Peyer's patch (tissue), 4 donors: ENCODE measurements around the gene AGBL4.

ENCODE experiments used
- POLR2A ChIP-seq, 2 donors: fragments of 450-650 bp; IDR thresholded peaks; one replicate each; pipeline ENCODE4 v1.5.1; 2017; ENCODE audit warnings: antibody characterized with exemption in 2 of 2, mild to moderate bottlenecking in 2 of 2, moderate library complexity in 2 of 2
- TF ChIP-seq, protein P1 (sequence below), 6 experiments: fragments of 450-650 bp in 4 of 6; fragments of 200-600 bp in 2 of 6; sonication (generic) in 1 of 6; IDR thresholded peaks; one replicate each; pipeline ENCODE4 v1.5.1; 2017 to 2019; ENCODE audit warnings: antibody characterized with exemption in 6 of 6, mild to moderate bottlenecking in 3 of 6, moderate library complexity in 1 of 6

DNA sequence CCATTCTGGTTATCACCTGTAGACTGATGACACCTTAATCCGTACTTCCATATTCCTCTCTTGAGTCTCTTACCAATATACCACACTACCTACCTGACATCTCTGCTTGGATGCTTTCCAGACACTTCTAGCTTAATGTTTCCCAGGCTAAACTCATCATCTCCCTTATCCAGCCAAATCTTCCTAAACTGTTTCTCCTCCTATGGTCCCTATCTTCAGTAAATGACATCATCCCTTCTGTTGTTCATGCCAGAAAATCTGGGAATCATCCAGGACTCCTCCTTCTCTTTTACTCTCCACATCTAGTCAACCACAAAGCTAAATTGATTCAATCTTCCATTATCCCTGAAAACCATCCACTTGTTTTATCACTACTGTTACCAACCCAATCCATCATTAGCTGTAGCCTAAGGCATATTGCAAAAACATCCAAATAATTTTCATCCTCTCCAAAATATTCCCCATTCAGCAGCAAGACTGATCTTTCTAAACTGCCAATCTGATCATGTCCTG is 783.0 kb downstream of the AGBL4 start:
- TF ChIP-seq POLR2A (IDR thresholded peaks at IDR 0.05): no peak
- TF ChIP-seq, protein P1, sequence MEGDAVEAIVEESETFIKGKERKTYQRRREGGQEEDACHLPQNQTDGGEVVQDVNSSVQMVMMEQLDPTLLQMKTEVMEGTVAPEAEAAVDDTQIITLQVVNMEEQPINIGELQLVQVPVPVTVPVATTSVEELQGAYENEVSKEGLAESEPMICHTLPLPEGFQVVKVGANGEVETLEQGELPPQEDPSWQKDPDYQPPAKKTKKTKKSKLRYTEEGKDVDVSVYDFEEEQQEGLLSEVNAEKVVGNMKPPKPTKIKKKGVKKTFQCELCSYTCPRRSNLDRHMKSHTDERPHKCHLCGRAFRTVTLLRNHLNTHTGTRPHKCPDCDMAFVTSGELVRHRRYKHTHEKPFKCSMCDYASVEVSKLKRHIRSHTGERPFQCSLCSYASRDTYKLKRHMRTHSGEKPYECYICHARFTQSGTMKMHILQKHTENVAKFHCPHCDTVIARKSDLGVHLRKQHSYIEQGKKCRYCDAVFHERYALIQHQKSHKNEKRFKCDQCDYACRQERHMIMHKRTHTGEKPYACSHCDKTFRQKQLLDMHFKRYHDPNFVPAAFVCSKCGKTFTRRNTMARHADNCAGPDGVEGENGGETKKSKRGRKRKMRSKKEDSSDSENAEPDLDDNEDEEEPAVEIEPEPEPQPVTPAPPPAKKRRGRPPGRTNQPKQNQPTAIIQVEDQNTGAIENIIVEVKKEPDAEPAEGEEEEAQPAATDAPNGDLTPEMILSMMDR (IDR thresholded peaks at IDR 0.05): no peak
